Measurements from ENCODE around the gene ZSWIM8. TPM values are rescaled to one million over a fixed set of nuclear protein-coding genes. Genes with fewer than 3 reads are reported as not detected.

ZSWIM8 gene
- total RNA-seq, 4 donors from 2014 or later: 52.6 to 81.4 (median 78.9) TPM

DNA sequence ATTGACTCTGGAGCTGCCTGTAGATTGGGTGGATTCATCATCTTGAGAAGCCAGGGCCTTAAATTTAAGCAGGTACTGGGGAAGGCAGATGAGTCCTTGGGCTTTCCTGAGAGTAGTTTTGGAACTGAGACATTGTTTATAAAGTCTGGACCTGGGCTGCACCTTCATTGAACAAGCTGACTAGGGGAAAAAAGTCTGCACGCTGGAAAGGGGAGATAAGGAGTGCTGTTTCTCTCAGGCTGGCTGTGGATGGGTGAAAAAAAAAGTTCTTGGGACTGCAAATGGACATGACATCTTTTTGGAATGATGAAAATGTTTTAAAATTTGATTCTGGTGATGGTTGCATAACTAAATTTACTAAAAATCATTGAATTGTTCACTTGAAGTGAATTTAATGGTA lies 29.2 kb upstream of the ZSWIM8 start:
- H3K9me3 ChIP-seq: no peaks in the 10 kb centered on the region
- peaks cover 0 to 64% of the 10 kb centered on the region in 2 donors for H3K36me3 ChIP-seq
- H3K27me3 ChIP-seq: no peaks in the 10 kb centered on the region
- ATAC-seq (no peak), DNase-seq (no peak)
- H3K27ac ChIP-seq: no peak overlapping the region
- H3K4me1 ChIP-seq: no peaks in the 10 kb centered on the region
- intact Hi-C loops (cut with DNase I; ENCODE audit: low total_unique reads) (no loop called here), in situ Hi-C loops (cut with MboI; ENCODE audit: low sequenced_read_pairs in 4 of 4) (loop anchor here in 1 of 4 donors (25.0 kb wide), 1 partner anchor 219 kb away; no protein-coding TSS in a partner anchor)
- TF ChIP-seq CTCF (IDR thresholded peaks at IDR 0.05 in 4 of 5, conservative IDR thresholded peaks at IDR 0.05 in 1 of 5) (no peak), POLR2A (IDR thresholded peaks at IDR 0.05) (no peak)
- no peak overlapping the region for H3K4me3 ChIP-seq

GRCh38 chr10:73758704-73759511 lies 26.5 kb upstream of the ZSWIM8 start:
- Histone ChIP-seq H3K9me3 (no peaks in the 10 kb centered on the region), H3K27me3 (no peaks in the 10 kb centered on the region), H3K36me3 (peaks cover 0 to 64% of the 10 kb centered on the region in 2 donors), H3K27ac (no peak overlapping the region), H3K4me3 (no peak overlapping the region), H3K4me1 (no peaks in the 10 kb centered on the region)
- ATAC-seq (no peak), DNase-seq (no peak)
- in situ Hi-C loops (cut with MboI; ENCODE audit: low sequenced_read_pairs in 4 of 4): loop anchor here in 1 of 4 donors (25.0 kb wide), 1 partner anchor 222 kb away; no protein-coding TSS in a partner anchor
- TF ChIP-seq POLR2A (IDR thresholded peaks at IDR 0.05) (no peak), CTCF (IDR thresholded peaks at IDR 0.05 in 4 of 5, conservative IDR thresholded peaks at IDR 0.05 in 1 of 5) (no peak)
- intact Hi-C loops (cut with DNase I; ENCODE audit: low total_unique reads): no loop called here

DNA sequence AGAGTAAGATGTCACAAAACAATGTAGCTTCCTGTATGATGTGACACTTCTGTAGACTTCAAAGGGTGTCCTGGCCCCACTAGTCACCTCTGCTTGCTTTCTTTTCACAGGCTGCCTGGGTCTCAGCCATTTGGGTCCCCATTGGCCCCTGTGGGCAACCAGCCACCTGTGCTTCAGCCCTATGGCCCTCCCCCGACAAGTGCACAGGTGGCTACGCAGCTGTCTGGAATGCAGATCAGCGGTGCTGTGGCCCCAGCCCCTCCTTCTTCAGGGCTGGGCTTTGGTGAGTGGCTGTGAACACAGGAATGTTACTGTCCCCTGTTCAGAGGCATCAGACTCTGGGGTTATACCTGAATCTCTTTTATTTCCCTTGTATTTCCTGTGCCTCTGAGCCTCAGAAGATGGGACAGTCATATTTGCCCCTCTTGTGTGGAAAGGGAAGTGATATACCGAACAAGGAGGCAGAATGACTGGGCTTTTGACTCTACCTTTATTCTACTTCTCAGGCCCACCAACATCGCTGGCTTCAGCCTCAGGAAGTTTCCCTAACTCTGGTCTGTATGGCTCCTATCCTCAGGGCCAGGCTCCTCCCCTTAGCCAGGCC lies 25.8 kb upstream of the ZSWIM8 start:
- Histone ChIP-seq H3K27ac (no peak overlapping the region), H3K4me3 (no peak overlapping the region), H3K27me3 (no peaks in the 10 kb centered on the region), H3K36me3 (peaks cover 0 to 64% of the 10 kb centered on the region in 2 donors), H3K4me1 (no peaks in the 10 kb centered on the region), H3K9me3 (no peaks in the 10 kb centered on the region)
- ATAC-seq: no peak
- DNase-seq: no peak
- TF ChIP-seq POLR2A (IDR thresholded peaks at IDR 0.05): no peak
- no peak for TF ChIP-seq CTCF (IDR thresholded peaks at IDR 0.05 in 4 of 5, conservative IDR thresholded peaks at IDR 0.05 in 1 of 5)
- intact Hi-C loops (cut with DNase I; ENCODE audit: low total_unique reads): no loop called here
- in situ Hi-C loops (cut with MboI; ENCODE audit: low sequenced_read_pairs in 4 of 4): loop anchor here in 1 of 4 donors (25.0 kb wide), 1 partner anchor 222 kb away; no protein-coding TSS in a partner anchor

DNA sequence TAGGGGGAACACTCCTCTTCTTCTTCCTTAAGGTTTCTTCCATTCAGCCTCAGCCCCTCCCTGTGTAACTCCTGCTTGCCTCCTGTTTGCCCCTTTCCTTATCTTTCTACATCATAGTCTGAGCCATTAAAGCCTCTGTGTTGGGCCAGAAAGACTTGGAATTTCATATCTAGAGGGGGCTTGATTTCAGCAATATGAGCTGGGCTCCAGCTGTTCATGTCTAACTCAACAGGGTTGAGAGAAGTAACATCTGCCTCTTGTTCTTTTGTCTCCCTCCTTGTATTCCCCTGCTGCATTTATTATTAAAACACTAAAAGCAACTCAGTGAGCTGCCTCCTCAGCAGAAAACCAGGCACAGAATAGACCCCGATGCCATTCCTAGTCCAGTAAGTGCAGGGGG lies 23.6 kb upstream of the ZSWIM8 start:
- intact Hi-C loops (cut with DNase I; ENCODE audit: low total_unique reads): no loop called here

More for the DNA sequence above, 23.6 kb upstream of the ZSWIM8 start:
- no peak overlapping the region for H3K4me3 ChIP-seq
- H3K9me3 ChIP-seq: no peaks in the 10 kb centered on the region
- H3K27ac ChIP-seq: no peak overlapping the region
- no peaks in the 10 kb centered on the region for H3K4me1 ChIP-seq
- peaks cover 0 to 80% of the 10 kb centered on the region in 2 donors for H3K36me3 ChIP-seq
- in situ Hi-C loops (cut with MboI; ENCODE audit: low sequenced_read_pairs in 4 of 4): loop anchor here in 1 of 4 donors (25.0 kb wide), 1 partner anchor 224 kb away; no protein-coding TSS in a partner anchor
- DNase-seq (no peak), ATAC-seq (no peak)
- TF ChIP-seq CTCF (IDR thresholded peaks at IDR 0.05 in 4 of 5, conservative IDR thresholded peaks at IDR 0.05 in 1 of 5): no peak
- no peak for TF ChIP-seq POLR2A (IDR thresholded peaks at IDR 0.05)
- no peaks in the 10 kb centered on the region for H3K27me3 ChIP-seq

Measured in gastrocnemius medialis (tissue), 4 donors.